ENCODE data around the gene SPATA31C1. TPM values are rescaled to one million over a fixed set of nuclear protein-coding genes. Genes with fewer than 3 reads are reported as not detected.

Gene SPATA31C1
- total and polyA plus RNA-seq, 2 donors (not counting 3 experiments of a cell fraction or from before 2014, with no cell fraction given): not detected

DNA sequence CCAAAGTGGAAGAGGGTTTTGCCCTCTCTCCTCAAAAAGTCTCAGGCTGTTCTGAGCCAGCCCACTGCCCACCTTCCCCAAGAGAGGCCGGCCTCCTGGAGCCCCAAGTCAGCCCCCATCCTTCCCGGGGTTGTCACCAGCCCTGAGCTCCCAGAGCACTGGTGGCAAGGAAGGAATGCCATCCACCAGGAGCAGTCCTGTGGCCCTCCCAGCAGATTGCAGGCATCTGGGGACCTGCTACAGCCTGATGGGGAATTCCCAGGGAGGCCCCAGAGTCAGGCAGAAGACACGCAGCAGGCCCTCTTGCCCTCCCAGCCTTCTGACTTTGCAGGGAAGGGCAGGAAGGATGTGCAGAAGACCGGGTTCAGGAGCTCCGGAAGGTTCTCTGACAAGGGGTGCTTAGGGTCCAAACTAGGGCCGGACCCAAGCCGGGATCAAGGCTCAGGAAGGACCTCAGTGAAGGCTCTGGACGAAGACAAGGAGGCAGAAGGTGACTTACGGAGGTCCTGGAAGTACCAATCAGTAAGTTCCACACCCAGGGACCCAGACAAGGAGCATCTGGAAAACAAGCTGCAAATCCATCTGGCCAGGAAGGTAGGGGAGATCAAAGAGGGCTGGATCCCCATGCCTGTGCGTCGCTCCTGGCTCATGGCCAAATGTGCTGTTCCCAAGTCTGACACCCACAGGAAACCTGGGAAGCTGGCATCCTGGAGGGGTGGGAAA is 31.4 kb upstream of the SPATA31C1 start:
- dilution Hi-C loops (cut with MboI; ENCODE audit: extremely low pct_ligation_motif_present, low sequenced_read_pairs) (no loop called here), intact Hi-C loops (cut with micrococcal nuclease) (no loop called here)
- Histone ChIP-seq H3K4me1 (ENCODE audit: control insufficient read depth, extremely low read depth, insufficient read depth, low read length) (no peaks in the 10 kb centered on the region), H3K9me1 (replicated peaks; ENCODE audit: control insufficient read depth, extremely low read depth, insufficient read depth, low read length) (no peaks in the 10 kb centered on the region), H3K9me3 (replicated peaks; ENCODE audit: control insufficient read depth, insufficient read depth, low read length) (no peaks in the 10 kb centered on the region), H3K27ac (ENCODE audit: insufficient read depth, low read depth, low read length) (no peak overlapping the region), H3K36me3 (ENCODE audit: control insufficient read depth in 2 of 2, extremely low read depth in 1 of 2, insufficient read depth in 2 of 2, low read length in 2 of 2) (no peaks in the 10 kb centered on the region), H3K4me2 (ENCODE audit: insufficient read depth, low read length) (no peak overlapping the region), H3K9ac (replicated peaks; ENCODE audit: extremely low read depth, insufficient read depth, low read length) (no peak overlapping the region), H4K20me1 (replicated peaks; ENCODE audit: control insufficient read depth, extremely low read depth, insufficient read depth, low read length) (no peaks in the 10 kb centered on the region), H2AFZ (ENCODE audit: low read depth, low read length) (no peak overlapping the region), H3K4me3 (replicated peaks in 1 of 3; ENCODE audit: insufficient read depth in 1 of 3, low read depth in 1 of 3, low read length in 3 of 3) (no peak overlapping the region), H3K27me3 (ENCODE audit: control insufficient read depth in 2 of 2, insufficient read depth in 2 of 2, low read length in 2 of 2) (no peaks in the 10 kb centered on the region), H3K79me2 (ENCODE audit: control insufficient read depth, insufficient read depth, low read length) (no peaks in the 10 kb centered on the region)
- POLR2A ChIA-PET: no interaction called here
- CTCF ChIA-PET: no interaction called here
- DNase-seq (ENCODE audit: low read depth, low spot score) (no peak), FAIRE-seq (no peak)
- TF ChIP-seq POLR2A (IDR thresholded peaks at IDR 0.05; ENCODE audit: low read depth, low read length): no peak
- TF ChIP-seq GATA2 (IDR thresholded peaks at IDR 0.05; ENCODE audit: insufficient read depth, insufficient read length, low read depth, low read length): no peak
- TF ChIP-seq, protein P1, sequence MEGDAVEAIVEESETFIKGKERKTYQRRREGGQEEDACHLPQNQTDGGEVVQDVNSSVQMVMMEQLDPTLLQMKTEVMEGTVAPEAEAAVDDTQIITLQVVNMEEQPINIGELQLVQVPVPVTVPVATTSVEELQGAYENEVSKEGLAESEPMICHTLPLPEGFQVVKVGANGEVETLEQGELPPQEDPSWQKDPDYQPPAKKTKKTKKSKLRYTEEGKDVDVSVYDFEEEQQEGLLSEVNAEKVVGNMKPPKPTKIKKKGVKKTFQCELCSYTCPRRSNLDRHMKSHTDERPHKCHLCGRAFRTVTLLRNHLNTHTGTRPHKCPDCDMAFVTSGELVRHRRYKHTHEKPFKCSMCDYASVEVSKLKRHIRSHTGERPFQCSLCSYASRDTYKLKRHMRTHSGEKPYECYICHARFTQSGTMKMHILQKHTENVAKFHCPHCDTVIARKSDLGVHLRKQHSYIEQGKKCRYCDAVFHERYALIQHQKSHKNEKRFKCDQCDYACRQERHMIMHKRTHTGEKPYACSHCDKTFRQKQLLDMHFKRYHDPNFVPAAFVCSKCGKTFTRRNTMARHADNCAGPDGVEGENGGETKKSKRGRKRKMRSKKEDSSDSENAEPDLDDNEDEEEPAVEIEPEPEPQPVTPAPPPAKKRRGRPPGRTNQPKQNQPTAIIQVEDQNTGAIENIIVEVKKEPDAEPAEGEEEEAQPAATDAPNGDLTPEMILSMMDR (IDR thresholded peaks at IDR 0.05; ENCODE audit: extremely low read depth in 1 of 2, insufficient read depth in 1 of 2, low read depth in 1 of 2, low read length in 2 of 2): no peak
- no peak for TF ChIP-seq EZH2 (IDR thresholded peaks at IDR 0.05; ENCODE audit: borderline replicate concordance, low read depth, low read length, severe bottlenecking)
- TF ChIP-seq, protein P2, sequence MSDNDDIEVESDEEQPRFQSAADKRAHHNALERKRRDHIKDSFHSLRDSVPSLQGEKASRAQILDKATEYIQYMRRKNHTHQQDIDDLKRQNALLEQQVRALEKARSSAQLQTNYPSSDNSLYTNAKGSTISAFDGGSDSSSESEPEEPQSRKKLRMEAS (IDR thresholded peaks at IDR 0.05; ENCODE audit: insufficient read depth, insufficient read length): no peak
- no peak for TF ChIP-seq POLR2AphosphoS5 (IDR thresholded peaks at IDR 0.05; ENCODE audit: insufficient read depth, low read depth, low read length)
- TF ChIP-seq MYC (IDR thresholded peaks at IDR 0.05; ENCODE audit: low read depth, low read length): no peak
- TF ChIP-seq FOS (IDR thresholded peaks at IDR 0.05; ENCODE audit: borderline replicate concordance, insufficient read depth, low read length): no peak
- TF ChIP-seq JUN (IDR thresholded peaks at IDR 0.05; ENCODE audit: borderline replicate concordance, insufficient read depth, insufficient read length, low read depth): no peak
- BruUV-seq (replicated peaks): no TSS peak
